AG09319 (cell line): ENCODE measurements around the gene ADH1B.
"Not testable (repeated sequence)": the region's sequence is repeated elsewhere in the genome, so short reads cannot be mapped to it uniquely, and the experiment has no call there.

Experiments
- DNase-seq: peaks from one replicate; pipeline ENCODE4 v3.0.0-alpha.2; 2010; ENCODE audit warnings: low read depth; ENCODE audit errors: extremely low read depth
- CTCF ChIP-seq: IDR thresholded peaks from 2 replicates; pipeline ENCODE4 v1.5.1; 2011; ENCODE audit warnings: low read depth, mild to moderate bottlenecking, inconsistent platforms, low read length, moderate library complexity

Gene ADH1B

GRCh38 chr4:99357948-99358347 lies 36.7 kb upstream of the ADH1B start:
- TF ChIP-seq CTCF: no peak
- DNase-seq: no peak

- TF ChIP-seq CTCF: no peak
- no peak for DNase-seq
These were observed 35.8 kb upstream of the ADH1B start for GRCh38 chr4:99356992-99357391.

GRCh38 chr4:99356149-99356548 lies 34.9 kb upstream of the ADH1B start:
- DNase-seq: not testable (repeated sequence)

GRCh38 chr4:99352602-99353537 lies 31.7 kb upstream of the ADH1B start, which contains the start of gene ADH1C:
TSS of gene ADH1C (minus strand) at chr4:99352746. CDS start at chr4:99352675, 71 bp downstream.
- TF ChIP-seq CTCF: no peak
- no peak for DNase-seq

GRCh38 chr4:99351487-99351886 lies 30.3 kb upstream of the ADH1B start:
- no peak for TF ChIP-seq CTCF
- no peak for DNase-seq

GRCh38 chr4:99349338-99349737 lies 28.1 kb upstream of the ADH1B start:
- DNase-seq: no peak
- TF ChIP-seq CTCF: no peak

GRCh38 chr4:99342624-99343023 lies 21.4 kb upstream of the ADH1B start:
- not testable (repeated sequence) for DNase-seq

- TF ChIP-seq CTCF: no peak
- no peak for DNase-seq
These were observed 20.2 kb upstream of the ADH1B start for GRCh38 chr4:99341426-99341825.
